Measurements from ENCODE around the gene CD300H.

- TF ChIP-seq EZH2 (IDR thresholded peaks at IDR 0.05) (no peak), FOXP2 (optimal IDR thresholded peaks at IDR 0.05; ENCODE audit: control extremely low read depth, extremely low read length, insufficient read depth) (no peak), POLR2AphosphoS5 (IDR thresholded peaks at IDR 0.05; ENCODE audit: borderline replicate concordance, low read depth, low read length) (no peak)
These were observed 54.7 kb downstream of the CD300H start for GRCh38 chr17:74512624-74513091.
